ENCODE results near the gene CHI3L1. TPM values are rescaled to one million over a fixed set of nuclear protein-coding genes. Genes with fewer than 3 reads are reported as not detected.

CHI3L1 gene
- polyA plus RNA-seq, 1 of the 3 experiments (the other 2 are of a cell fraction): not detected

DNA sequence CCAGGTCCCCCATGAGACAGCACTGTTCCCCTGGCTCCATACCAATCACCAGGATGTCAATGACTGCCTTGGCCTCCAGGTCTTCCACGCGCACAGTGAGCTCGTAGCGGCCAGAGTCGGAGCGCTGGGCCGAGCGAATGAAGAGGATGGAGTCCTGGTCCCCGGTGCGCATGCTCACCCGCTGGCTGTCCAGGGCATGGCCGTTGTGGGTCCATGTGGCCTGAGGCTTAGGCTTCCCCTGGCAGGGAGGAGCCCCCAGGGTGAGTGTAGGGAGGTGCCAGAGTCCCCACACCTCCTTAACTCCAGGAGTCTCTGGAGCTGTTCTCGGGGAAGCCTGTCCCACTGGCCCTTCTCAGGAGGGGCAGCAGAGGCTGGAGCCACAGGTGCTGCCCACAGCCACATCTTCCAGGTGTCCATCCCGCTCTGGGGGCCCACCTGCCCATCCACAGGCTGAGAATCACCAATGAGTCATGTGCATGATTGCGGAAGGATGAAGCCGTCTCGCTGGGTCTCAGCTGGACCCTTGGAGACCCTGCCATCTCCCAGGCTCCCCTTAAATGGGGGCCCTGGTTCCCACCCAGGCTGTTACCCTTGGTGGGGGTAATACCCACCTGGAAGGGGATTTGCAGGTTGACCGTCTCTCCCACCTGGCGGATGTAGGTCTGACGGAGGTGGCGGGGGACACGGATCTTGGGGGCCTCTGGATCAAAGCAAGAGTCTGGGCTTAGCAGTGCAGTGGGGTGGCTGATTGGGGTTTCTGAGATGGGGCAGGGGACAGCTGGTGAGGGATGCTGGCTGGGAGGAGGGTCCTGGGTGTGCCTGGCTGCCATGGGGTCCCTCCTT, 14.9 kb downstream of the CHI3L1 start:
- Histone ChIP-seq H3K9me3 (no peaks in the 10 kb centered on the region), H3K27me3 (ENCODE audit: insufficient read depth) (no peaks in the 10 kb centered on the region), H2AFZ (ENCODE audit: low read depth) (no peak overlapping the region), H3K9ac (no peak overlapping the region), H3F3A (replicated peaks; ENCODE audit: insufficient read depth) (no peaks in the 10 kb centered on the region), H3K79me2 (ENCODE audit: insufficient read depth) (no peaks in the 10 kb centered on the region), H4K20me1 (ENCODE audit: insufficient read depth) (no peaks in the 10 kb centered on the region), H3K4me3 (ENCODE audit: low read depth in 2 of 2, low read length in 1 of 2) (no peak overlapping the region), H3K4me2 (no peak overlapping the region), H3K27ac (ENCODE audit: low read depth in 2 of 2, low read length in 1 of 2) (no peak overlapping the region), H3K9me2 (no peaks in the 10 kb centered on the region), H3K4me1 (ENCODE audit: control insufficient read depth in 1 of 2, insufficient read depth in 2 of 2, low read depth in 1 of 2, low read length in 1 of 2) (peaks cover 3 to 6% of the 10 kb centered on the region in 2 experiments; a peak in 1 of 4 replicates), H3K36me3 (replicated peaks in 1 of 2; ENCODE audit: control insufficient read depth in 1 of 2, insufficient read depth in 2 of 2, low read length in 1 of 2) (no peaks in the 10 kb centered on the region)
- DNase-seq: no peak
- no peak for TF ChIP-seq USF2 (IDR thresholded peaks at IDR 0.05; ENCODE audit: borderline replicate concordance, low read depth, low read length)
- TF ChIP-seq, protein P1, sequence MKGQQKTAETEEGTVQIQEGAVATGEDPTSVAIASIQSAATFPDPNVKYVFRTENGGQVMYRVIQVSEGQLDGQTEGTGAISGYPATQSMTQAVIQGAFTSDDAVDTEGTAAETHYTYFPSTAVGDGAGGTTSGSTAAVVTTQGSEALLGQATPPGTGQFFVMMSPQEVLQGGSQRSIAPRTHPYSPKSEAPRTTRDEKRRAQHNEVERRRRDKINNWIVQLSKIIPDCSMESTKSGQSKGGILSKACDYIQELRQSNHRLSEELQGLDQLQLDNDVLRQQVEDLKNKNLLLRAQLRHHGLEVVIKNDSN (IDR thresholded peaks at IDR 0.05; ENCODE audit: borderline replicate concordance, low read depth): no peak
- no peak for TF ChIP-seq RCOR1 (IDR thresholded peaks at IDR 0.05; ENCODE audit: low read length)
- TF ChIP-seq, protein P2, sequence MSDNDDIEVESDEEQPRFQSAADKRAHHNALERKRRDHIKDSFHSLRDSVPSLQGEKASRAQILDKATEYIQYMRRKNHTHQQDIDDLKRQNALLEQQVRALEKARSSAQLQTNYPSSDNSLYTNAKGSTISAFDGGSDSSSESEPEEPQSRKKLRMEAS (IDR thresholded peaks at IDR 0.05; ENCODE audit: low read depth): no peak
- no peak for TF ChIP-seq GATA2 (CRISPR knock-in tag; IDR thresholded peaks at IDR 0.05)
- no peak for TF ChIP-seq FOSL2 (IDR thresholded peaks at IDR 0.05; ENCODE audit: borderline replicate concordance, low read depth)
- TF ChIP-seq, protein P3, sequence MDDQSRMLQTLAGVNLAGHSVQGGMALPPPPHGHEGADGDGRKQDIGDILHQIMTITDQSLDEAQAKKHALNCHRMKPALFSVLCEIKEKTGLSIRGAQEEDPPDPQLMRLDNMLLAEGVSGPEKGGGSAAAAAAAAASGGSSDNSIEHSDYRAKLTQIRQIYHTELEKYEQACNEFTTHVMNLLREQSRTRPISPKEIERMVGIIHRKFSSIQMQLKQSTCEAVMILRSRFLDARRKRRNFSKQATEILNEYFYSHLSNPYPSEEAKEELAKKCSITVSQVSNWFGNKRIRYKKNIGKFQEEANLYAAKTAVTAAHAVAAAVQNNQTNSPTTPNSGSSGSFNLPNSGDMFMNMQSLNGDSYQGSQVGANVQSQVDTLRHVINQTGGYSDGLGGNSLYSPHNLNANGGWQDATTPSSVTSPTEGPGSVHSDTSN (IDR thresholded peaks at IDR 0.05): no peak
- no peak for TF ChIP-seq FOXJ3 (CRISPR knock-in tag; IDR thresholded peaks at IDR 0.05)
- no peak for TF ChIP-seq REST (IDR thresholded peaks at IDR 0.05; ENCODE audit: low read depth, low read length)
- TF ChIP-seq MXI1 (IDR thresholded peaks at IDR 0.05; ENCODE audit: low read depth, low read length): no peak
- TF ChIP-seq SIN3A (IDR thresholded peaks at IDR 0.05; ENCODE audit: borderline replicate concordance, low read depth, low read length): no peak
- TF ChIP-seq CHD2 (IDR thresholded peaks at IDR 0.05; ENCODE audit: low read length, partially characterized antibody): no peak
- TF ChIP-seq SMC3 (IDR thresholded peaks at IDR 0.05; ENCODE audit: low read depth, low read length): no peak
- TF ChIP-seq YY1 (IDR thresholded peaks at IDR 0.05; ENCODE audit: low read depth): no peak
- ChIA-PET CTCF (interaction anchor here (0.6 to 4.8 kb wide), 33 partner anchors 9 to 156 kb away, joined by 3 to 49 read pairs (median 8); partner anchors contain the start of genes ADORA1 and PPFIA4), POLR2A (no interaction called here)
- 96% methylated on average over 20 of the region's 22 CpGs for WGBS (ENCODE audit: low lambda C conversion rate)

All from SK-N-SH (cell line).